T-helper 2 cell treated with Interferon-gamma antibody and Interleukin-4, amounts not matched to agents 5 μg/mL and 100 μg/mL, for 36 hours (primary cell): ENCODE results near the gene TRAF4.
A peak's percentile ranks its signal among the peaks of the same experiment; 100 is the strongest.
"Not testable (repeated sequence)": the region's sequence is repeated elsewhere in the genome, so short reads cannot be mapped to it uniquely, and the experiment has no call there.

Experiments used
- DNase-seq: peaks from one replicate; pipeline ENCODE4 v3.0.0; 2021; ENCODE audit warnings: low spot score
- H3K27ac Mint-ChIP-seq: one replicate; pipeline ENCODE4 v1.8.0; 2021; ENCODE audit warnings: mild to moderate bottlenecking, mixed read lengths
- H3K27me3 Mint-ChIP-seq: one replicate; pipeline ENCODE4 v1.8.0; 2021; ENCODE audit warnings: low read depth, mixed read lengths
- H3K36me3 Mint-ChIP-seq: one replicate; pipeline ENCODE4 v1.8.0; 2021; ENCODE audit warnings: low read depth, mixed read lengths
- H3K4me1 Mint-ChIP-seq: one replicate; pipeline ENCODE4 v1.8.0; 2021; ENCODE audit warnings: low read depth, mixed read lengths
- H3K4me3 Mint-ChIP-seq: one replicate; pipeline ENCODE4 v1.8.0; 2022; ENCODE audit warnings: mild to moderate bottlenecking, moderate library complexity, mixed read lengths
- H3K9me3 Mint-ChIP-seq: one replicate; pipeline ENCODE4 v1.8.0; 2021; ENCODE audit warnings: mixed read lengths

Gene TRAF4

DNA sequence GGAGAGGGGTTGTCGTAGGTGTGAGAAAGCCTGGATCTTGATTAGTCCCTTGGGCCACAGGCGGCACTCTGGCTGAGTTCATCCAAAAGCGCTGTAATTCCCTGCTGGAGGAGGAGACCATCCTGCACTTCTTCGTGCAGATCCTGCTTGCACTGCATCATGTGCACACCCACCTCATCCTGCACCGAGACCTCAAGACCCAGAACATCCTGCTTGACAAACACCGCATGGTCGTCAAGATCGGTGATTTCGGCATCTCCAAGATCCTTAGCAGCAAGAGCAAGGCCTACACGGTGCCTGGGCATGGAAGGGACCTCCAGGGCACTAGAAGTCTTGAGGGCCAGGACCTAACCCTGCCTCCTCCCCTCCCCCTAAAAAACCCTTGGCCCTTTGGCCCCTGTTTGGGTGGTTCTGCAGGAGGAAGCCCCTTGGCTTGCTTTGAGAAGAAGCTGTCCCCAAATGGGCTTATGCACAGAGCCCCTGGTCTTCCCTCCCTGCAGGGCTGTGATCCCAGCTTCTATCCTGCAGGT lies 9.0 kb upstream of the TRAF4 start:
- no peaks in the 10 kb centered on the region for H3K27me3 Mint-ChIP-seq
- no peak overlapping the region for H3K4me3 Mint-ChIP-seq
- peaks cover 14% of the 10 kb centered on the region for H3K36me3 Mint-ChIP-seq
- no peak overlapping the region for H3K27ac Mint-ChIP-seq
- H3K4me1 Mint-ChIP-seq = peaks cover 16% of the 10 kb centered on the region
- no peak for DNase-seq
- H3K9me3 Mint-ChIP-seq = peaks cover 3% of the 10 kb centered on the region

DNA sequence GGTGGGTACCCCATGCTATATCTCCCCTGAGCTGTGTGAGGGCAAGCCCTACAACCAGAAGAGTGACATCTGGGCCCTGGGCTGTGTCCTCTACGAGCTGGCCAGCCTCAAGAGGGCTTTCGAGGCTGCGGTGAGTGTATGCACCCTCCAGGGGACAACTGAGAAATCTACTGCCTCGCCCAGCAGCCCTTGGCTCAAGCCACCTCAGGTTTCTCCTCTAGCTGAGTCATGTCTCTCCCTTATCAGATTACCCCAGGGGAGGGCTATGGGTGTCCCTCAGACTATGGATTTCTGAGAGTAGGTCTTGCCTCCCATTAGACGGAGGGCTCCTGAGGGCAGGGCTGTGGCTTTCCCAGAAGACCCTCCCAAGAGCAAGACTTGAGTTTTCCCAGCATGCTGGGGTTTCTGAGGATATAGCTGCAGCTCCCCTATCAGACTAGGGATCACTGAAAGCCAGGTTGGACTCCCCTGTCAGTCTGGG lies 8.5 kb upstream of the TRAF4 start:
- Mint-ChIP-seq H3K27ac (no peak overlapping the region), H3K27me3 (no peaks in the 10 kb centered on the region), H3K4me3 (no peak overlapping the region), H3K4me1 (peaks cover 14% of the 10 kb centered on the region), H3K9me3 (peaks cover 3% of the 10 kb centered on the region), H3K36me3 (peaks cover 15% of the 10 kb centered on the region)
- DNase-seq = no peak

DNA sequence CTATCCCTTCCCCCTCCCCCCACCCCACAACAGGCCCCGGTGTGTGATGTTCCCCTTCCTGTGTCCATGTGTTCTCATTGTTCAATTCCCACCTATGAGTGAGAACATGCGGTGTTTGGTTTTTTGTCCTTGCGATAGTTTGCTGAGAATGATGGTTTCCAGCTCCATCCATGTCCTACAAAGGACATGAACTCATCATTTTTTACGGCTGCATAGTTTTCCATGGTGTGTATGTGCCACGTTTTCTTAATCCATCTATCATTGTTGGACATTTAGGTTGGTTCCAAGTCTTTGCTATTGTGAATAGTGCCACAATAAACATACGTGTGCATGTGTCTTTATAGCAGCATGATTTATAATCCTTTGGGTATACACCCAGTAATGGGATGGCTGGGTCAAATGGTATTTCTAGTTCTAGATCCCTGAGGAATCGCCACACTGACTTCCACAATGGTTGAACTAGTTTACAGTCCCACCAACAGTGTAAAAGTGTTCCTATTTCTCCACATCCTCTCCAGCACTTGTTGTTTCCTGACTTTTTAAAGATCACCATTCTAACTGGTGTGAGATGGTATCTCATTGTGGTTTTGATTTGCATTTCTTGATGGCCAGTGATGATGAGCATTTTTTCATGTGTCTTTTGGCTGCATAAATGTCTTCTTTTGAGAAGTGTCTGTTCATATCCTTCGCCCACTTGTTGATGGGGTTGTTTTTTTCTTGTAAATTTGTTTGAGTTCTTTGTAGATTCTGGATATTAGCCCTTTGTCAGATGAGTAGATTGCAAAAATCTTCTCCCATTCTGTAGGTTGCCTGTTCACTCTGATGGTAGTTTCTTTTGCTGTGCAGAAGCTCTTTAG lies 7.7 kb upstream of the TRAF4 start:
- Mint-ChIP-seq H3K36me3 (peaks cover 15% of the 10 kb centered on the region), H3K4me1 (peaks cover 14% of the 10 kb centered on the region)
- not testable (repeated sequence) for H3K27me3 Mint-ChIP-seq, H3K9me3 Mint-ChIP-seq, DNase-seq, H3K27ac Mint-ChIP-seq, H3K4me3 Mint-ChIP-seq

DNA sequence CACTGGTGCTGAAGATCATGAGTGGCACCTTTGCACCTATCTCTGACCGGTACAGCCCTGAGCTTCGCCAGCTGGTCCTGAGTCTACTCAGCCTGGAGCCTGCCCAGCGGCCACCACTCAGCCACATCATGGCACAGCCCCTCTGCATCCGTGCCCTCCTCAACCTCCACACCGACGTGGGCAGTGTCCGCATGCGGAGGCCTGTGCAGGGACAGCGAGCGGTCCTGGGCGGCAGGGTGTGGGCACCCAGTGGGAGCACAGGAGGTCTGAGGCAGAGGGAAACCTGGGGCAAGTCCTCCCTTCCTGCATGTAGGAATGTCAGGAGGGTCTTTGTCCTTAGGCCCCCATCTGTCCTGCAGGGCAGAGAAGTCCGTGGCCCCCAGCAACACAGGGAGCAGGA lies 6.5 kb upstream of the TRAF4 start:
- no peaks in the 10 kb centered on the region for H3K27me3 Mint-ChIP-seq
- no peak for DNase-seq
- peaks cover 15% of the 10 kb centered on the region for H3K36me3 Mint-ChIP-seq
- H3K4me1 Mint-ChIP-seq = peaks cover 15% of the 10 kb centered on the region
- peaks cover 3% of the 10 kb centered on the region for H3K9me3 Mint-ChIP-seq
- H3K4me3 Mint-ChIP-seq = no peak overlapping the region
- H3K27ac Mint-ChIP-seq = no peak overlapping the region

DNA sequence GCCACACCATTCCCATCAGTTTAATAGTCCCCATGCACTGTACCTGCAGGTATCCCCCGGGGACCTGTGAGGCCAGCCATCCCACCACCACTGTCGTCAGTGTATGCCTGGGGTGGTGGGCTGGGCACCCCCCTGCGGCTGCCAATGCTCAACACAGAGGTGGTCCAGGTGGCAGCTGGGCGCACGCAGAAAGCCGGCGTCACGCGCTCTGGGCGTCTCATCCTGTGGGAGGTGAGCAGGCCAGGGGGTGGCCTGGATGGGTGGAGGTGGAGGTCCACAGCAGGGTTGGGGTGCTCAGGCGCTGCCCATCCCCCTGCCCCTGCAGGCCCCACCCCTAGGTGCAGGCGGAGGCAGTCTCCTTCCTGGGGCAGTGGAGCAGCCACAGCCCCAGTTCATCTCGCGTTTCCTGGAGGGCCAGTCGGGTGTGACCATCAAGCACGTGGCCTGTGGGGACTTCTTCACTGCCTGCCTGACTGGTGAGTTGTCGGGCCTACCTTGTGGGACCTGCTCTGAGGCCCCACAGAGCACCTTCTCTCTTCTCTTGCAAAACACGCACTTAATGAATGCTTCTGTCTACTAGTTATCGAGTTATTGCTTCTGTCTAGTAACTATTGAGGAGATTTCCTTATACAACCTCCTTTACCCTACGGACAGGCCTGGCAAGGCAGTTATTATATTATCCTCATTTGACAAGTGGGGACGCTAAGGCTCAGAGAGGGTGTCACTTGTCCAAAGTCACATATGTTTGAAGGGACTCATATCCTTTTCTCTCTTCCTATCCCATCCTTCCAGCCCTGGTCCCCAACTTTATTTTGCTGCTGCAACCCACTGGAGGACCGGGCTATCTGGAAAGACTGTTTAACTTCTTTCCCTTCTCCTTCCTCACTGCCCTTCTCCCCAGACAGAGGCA lies 5.8 kb upstream of the TRAF4 start:
- no peak for DNase-seq
- Mint-ChIP-seq H3K36me3 (peaks cover 15% of the 10 kb centered on the region), H3K27ac (peak overlapping the region; percentile 46), H3K27me3 (no peaks in the 10 kb centered on the region), H3K4me3 (no peak overlapping the region), H3K4me1 (peaks cover 16% of the 10 kb centered on the region), H3K9me3 (peaks cover 3% of the 10 kb centered on the region)

DNA sequence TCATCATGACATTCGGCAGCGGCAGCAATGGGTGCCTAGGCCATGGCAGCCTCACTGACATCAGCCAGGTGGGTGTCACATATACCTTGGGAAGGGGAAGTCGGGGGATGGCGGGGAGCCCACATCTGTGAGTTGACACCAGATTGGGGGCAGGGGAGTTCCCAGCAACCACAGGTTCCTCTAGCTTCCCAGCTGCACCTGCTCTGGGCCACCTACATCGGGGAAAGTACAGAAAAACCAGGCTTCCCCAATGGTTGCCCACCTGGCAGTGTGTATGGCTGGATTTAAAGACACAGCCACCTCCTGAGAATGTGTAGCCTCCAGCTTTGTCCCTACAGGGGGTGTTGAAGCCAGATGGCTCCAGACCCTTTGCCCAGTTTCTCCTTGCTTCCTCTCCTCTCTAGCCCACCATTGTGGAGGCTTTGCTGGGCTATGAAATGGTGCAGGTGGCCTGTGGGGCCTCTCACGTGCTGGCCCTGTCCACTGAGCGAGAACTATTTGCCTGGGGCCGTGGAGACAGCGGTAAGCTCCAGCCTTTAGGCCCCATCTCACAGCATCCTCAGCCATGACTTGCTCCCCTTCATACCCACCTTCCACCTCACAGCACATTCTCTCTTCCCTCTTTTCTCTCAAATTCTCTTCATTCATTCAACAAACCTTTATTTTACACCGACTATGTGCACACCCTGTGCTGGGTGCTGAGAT lies 5.0 kb upstream of the TRAF4 start:
- Mint-ChIP-seq H3K4me3 (no peak overlapping the region), H3K4me1 (peaks cover 18% of the 10 kb centered on the region), H3K27me3 (no peaks in the 10 kb centered on the region), H3K36me3 (peaks cover 15% of the 10 kb centered on the region), H3K27ac (peak overlapping the region; percentile 46), H3K9me3 (peaks cover 3% of the 10 kb centered on the region)
- peak; percentile 27 for DNase-seq

DNA sequence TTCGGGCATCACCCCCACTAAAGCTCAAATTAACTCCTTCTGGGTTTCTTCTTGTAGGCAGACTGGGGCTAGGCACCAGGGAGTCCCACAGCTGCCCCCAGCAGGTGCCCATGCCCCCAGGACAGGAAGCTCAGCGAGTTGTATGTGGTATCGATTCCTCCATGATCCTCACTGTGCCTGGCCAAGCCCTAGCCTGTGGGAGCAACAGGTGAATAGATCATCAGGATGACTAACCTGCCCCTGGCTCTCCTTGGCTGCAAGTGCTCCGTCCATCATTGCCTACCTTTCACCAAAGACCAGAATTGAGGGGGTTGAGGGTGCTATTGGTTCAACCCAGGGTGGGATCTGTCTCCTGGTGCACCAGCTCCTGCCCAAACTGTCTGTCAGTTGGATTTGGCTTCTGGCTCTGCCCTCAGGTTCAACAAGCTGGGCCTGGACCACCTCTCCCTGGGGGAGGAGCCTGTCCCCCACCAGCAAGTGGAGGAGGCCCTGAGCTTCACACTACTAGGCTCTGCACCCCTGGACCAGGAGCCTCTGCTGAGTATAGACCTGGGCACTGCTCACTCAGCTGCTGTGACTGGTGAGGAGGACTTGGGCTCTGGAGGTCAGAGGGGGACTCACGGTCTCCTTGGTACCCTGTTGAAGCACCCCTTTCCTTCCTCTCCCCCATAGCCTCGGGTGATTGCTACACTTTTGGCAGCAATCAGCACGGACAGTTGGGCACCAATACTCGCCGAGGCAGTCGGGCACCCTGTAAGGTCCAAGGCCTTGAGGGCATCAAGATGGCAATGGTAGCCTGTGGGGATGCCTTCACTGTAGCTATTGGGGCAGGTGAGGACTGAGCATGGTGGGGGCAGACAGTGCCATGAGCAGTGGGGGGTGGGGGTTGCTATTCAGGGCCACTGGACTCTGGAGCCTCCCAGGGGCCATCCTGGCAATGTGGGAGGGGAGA lies 3.1 kb upstream of the TRAF4 start:
- DNase-seq = no peak
- H3K36me3 Mint-ChIP-seq = peaks cover 15% of the 10 kb centered on the region
- H3K27me3 Mint-ChIP-seq = no peaks in the 10 kb centered on the region
- peaks cover 22% of the 10 kb centered on the region for H3K4me1 Mint-ChIP-seq
- H3K4me3 Mint-ChIP-seq = no peak overlapping the region
- no peak overlapping the region for H3K27ac Mint-ChIP-seq
- peaks cover 3% of the 10 kb centered on the region for H3K9me3 Mint-ChIP-seq

DNA sequence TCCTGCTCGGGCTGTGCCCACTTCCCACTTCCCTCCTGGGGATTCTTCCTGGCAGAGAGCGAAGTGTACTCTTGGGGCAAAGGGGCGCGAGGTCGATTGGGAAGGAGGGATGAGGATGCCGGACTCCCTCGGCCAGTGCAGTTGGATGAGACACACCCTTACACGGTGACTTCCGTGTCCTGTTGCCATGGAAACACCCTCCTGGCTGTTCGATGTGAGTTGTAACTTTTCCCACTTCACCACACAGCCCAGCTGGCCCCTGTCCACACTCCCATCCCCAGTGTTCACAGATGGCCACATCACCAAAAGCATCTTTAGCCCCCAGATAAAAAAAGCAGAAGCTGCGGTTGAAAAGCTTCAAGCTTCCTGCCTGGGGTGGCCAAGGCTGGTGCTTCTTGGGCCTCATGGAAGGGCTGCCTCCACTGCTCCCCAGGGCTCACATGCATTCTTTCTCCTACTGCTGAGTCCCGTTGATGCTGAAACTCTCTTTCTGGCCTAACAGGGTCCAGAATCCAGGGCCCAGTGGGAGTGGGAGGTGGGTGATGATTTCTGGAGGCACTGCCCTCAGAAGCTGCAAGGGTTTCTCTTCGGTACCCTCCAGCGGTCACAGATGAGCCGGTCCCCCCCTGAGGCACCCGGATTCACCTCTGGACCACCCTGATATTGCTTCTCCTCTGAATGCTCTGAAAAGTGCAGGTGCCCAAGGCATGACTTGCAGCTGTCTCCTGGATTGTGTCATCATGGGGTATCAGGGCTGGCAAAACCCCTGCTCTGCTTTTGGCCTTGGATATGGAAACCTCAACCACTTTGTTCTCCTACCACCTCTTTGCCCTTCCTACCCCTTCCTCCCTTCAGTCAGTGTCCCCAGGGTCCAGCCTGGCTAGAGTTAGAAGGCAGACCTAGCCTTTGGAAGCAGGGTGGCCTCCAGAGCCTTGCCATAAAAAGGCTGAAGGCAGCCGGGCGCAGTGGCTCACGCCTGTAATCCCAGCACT lies 2.2 kb upstream of the TRAF4 start:
- no peak overlapping the region for H3K4me3 Mint-ChIP-seq
- H3K27ac Mint-ChIP-seq = no peak overlapping the region
- no peaks in the 10 kb centered on the region for H3K27me3 Mint-ChIP-seq
- peaks cover 12% of the 10 kb centered on the region for H3K36me3 Mint-ChIP-seq
- no peak for DNase-seq
- H3K9me3 Mint-ChIP-seq = no peaks in the 10 kb centered on the region
- H3K4me1 Mint-ChIP-seq = peaks cover 24% of the 10 kb centered on the region

DNA sequence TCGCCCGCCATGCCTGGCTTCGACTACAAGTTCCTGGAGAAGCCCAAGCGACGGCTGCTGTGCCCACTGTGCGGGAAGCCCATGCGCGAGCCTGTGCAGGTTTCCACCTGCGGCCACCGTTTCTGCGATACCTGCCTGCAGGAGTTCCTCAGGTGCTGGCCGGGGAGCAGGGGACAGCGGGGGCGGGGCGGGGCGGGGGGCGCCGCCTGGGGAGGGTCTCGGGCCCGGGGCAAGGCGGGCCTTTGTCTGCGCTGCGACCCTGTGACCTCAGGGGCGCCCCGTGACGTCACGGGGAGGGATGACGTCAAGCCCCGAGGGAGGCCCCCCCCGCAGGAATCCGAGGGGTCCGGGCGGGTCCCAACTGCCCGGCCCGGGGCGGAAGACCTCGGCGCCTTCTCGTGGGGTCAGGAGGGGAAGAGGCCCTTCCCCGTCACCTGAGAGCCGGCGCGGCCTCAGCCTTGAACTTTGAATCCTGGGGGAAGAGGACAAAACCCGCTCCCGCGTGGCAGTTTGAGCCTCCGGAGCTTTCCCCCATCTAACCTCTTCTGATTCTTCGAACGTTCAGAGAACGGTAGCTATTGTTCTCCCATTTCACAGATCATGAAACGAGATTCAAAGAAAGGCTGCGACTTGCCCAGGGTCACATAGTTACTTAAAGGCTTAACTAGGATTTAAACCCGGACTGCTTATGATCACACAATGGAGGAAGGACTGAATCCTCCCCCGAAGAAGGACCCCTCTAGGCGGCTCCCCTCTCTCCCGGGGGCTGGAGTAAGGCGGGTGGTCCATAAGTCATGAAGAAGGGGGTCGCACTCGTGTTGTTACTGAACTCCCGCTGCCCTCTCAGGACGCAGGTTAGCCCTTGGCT lies 527 bp downstream of the TRAF4 start:
- peak overlapping the region; percentile 91 for H3K27ac Mint-ChIP-seq
- peaks cover 13% of the 10 kb centered on the region for H3K4me1 Mint-ChIP-seq
- DNase-seq = peak; percentile 44
- H3K9me3 Mint-ChIP-seq = no peaks in the 10 kb centered on the region
- no peaks in the 10 kb centered on the region for H3K27me3 Mint-ChIP-seq
- H3K4me3 Mint-ChIP-seq = peak overlapping the region; percentile 89
- H3K36me3 Mint-ChIP-seq = peaks cover 15% of the 10 kb centered on the region

DNA sequence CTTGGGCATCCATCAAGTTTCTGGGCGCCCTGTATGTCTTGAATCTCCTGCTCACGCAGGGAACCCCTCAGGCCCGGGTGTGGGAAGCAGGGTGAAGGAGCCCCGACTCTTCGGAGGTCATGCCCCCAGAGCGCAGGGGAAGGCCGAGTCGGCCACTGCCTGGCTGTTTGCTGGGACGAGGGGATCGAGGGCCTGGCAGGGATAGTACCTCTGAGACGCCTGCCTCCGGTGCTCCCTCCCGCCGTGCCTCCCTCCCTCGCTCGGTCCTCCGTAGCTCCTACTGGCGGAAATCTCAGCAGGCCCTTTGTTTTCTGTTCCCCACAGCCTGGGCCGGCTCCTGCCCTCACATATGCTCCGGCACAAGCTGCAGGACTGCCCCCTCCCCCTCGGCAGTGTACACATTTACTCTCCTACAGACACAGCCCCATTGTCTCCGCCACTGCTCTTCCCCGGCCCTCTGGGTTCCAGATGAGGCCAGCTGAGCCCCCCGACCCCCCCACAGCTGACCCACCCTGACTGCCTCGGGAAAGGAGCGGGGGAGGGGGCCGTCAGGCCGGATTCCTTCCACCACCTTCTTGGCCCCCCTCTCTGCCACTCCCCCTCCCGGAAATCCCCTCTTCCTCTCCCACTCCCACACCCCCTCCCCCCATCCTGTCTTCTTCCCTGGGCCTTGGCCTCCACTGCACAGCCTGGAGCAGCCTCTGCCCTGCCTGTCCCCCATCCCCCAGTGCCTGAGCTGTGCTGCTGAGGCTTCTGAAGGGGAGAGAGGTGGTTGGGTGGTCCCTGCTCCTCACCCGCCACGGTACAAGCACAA lies 1.4 kb downstream of the TRAF4 start:
- Mint-ChIP-seq H3K36me3 (peaks cover 13% of the 10 kb centered on the region), H3K27ac (peak overlapping the region; percentile 91), H3K4me3 (peak overlapping the region; percentile 89), H3K27me3 (no peaks in the 10 kb centered on the region), H3K9me3 (no peaks in the 10 kb centered on the region), H3K4me1 (peaks cover 15% of the 10 kb centered on the region)
- DNase-seq = no peak
